Endothelial cell of umbilical vein (primary cell): ENCODE data around the gene TK1. TPM values are rescaled to one million over a fixed set of nuclear protein-coding genes. Genes with fewer than 3 reads are reported as not detected.

Experiments used
- BruUV-seq: library from RNA; stranded (reverse); fragments of 400-500 nt; replicated peaks from 2 replicates; lab custom pipeline; 2021; lab: Mats Ljungman, UMichigan
- CTCF ChIA-PET: fragments of 300-600, 350-600 bp; sonication (Branson Sonifier 250); formaldehyde crosslinking; loops from one replicate; lab custom pipeline; 2021; ENCODE audit warnings: antibody characterized with exemption, inconsistent platforms; lab: Charles Lee
- POLR2A ChIA-PET: fragments of 300-600, 350-600 bp; sonication (Branson Sonifier 250); formaldehyde crosslinking; loops from one replicate; lab custom pipeline; 2021; ENCODE audit warnings: antibody characterized with exemption, inconsistent platforms; lab: Charles Lee
- DNase-seq: peaks from one replicate; pipeline ENCODE4 v3.0.0-alpha.2; 2011; ENCODE audit warnings: low read depth, low spot score
- FAIRE-seq: peaks from 2 replicates; lab custom pipeline; 2011; peaks lifted over from hg19 to GRCh38; lab: Jason Lieb, UNC
- H2AFZ ChIP-seq: 2 replicates; pipeline ENCODE4 v1.6.0; 2012; ENCODE audit warnings: low read depth, low read length, control low read depth, inconsistent platforms
- H3K27ac ChIP-seq: 2 replicates; pipeline ENCODE4 v1.5.1; 2011; ENCODE audit warnings: low read depth, mild to moderate bottlenecking, control low read depth, low read length, moderate library complexity; ENCODE audit not compliant: insufficient read depth
- H3K27me3 ChIP-seq, 2 experiments: 2 replicates each; pipeline versions ENCODE4 v1.6.0 to v1.6.1; 2011; ENCODE audit warnings: low read length in 2 of 2, mixed read lengths in 1 of 2; ENCODE audit not compliant: control insufficient read depth in 2 of 2, insufficient read depth in 2 of 2
- H3K36me3 ChIP-seq, 2 experiments: 2 replicates in 1 of 2; 3 replicates in 1 of 2; pipeline ENCODE4 v1.5.1; 2011; ENCODE audit warnings: low read length in 2 of 2, mild to moderate bottlenecking in 1 of 2, moderate library complexity in 1 of 2; ENCODE audit not compliant: control insufficient read depth in 2 of 2, insufficient read depth in 2 of 2; ENCODE audit errors: extremely low read depth in 1 of 2
- H3K4me1 ChIP-seq: 3 replicates; pipeline ENCODE4 v1.5.1; 2011; ENCODE audit warnings: mild to moderate bottlenecking, low read length; ENCODE audit not compliant: control insufficient read depth, insufficient read depth; ENCODE audit errors: extremely low read depth
- H3K4me2 ChIP-seq: 2 replicates; pipeline ENCODE4 v1.6.1; 2011; ENCODE audit warnings: low read length, control low read depth, mixed read lengths; ENCODE audit not compliant: insufficient read depth
- H3K4me3 ChIP-seq, 3 experiments: fragments of 200-600 bp in 1 of 3; sonication (generic), shearing (Covaris generic) in 1 of 3; replicated peaks in 1 of 3; 2 replicates each; pipeline ENCODE4 v1.5.1; 2011 to 2016; ENCODE audit warnings: control low read depth in 3 of 3, low read length in 3 of 3, mild to moderate bottlenecking in 2 of 3, inconsistent platforms in 1 of 3, low read depth in 1 of 3, moderate library complexity in 1 of 3; ENCODE audit not compliant: insufficient read depth in 1 of 3
- H3K79me2 ChIP-seq: 2 replicates; pipeline ENCODE4 v1.6.0; 2012; ENCODE audit warnings: low read length, inconsistent platforms; ENCODE audit not compliant: control insufficient read depth, insufficient read depth
- H3K9ac ChIP-seq: replicated peaks from 2 replicates; pipeline ENCODE3; 2011; ENCODE audit warnings: low read length, control low read depth; ENCODE audit not compliant: insufficient read depth; ENCODE audit errors: extremely low read depth
- H3K9me1 ChIP-seq: replicated peaks from 3 replicates; pipeline ENCODE4 v1.6.0; 2011; ENCODE audit warnings: mild to moderate bottlenecking, low read length; ENCODE audit not compliant: control insufficient read depth, insufficient read depth; ENCODE audit errors: extremely low read depth
- H3K9me3 ChIP-seq: replicated peaks from 2 replicates; pipeline ENCODE4 v1.5.1; 2012; ENCODE audit warnings: low read length, inconsistent platforms; ENCODE audit not compliant: control insufficient read depth, insufficient read depth
- H4K20me1 ChIP-seq: replicated peaks from 2 replicates; pipeline ENCODE3; 2011; ENCODE audit warnings: mild to moderate bottlenecking, low read length; ENCODE audit not compliant: control insufficient read depth, insufficient read depth; ENCODE audit errors: extremely low read depth
- EZH2 ChIP-seq: IDR thresholded peaks from 2 replicates; pipeline ENCODE4 v1.6.1; 2012; ENCODE audit warnings: borderline replicate concordance, low read depth, mild to moderate bottlenecking, moderate library complexity, low read length, inconsistent platforms; ENCODE audit not compliant: severe bottlenecking
- FOS ChIP-seq: IDR thresholded peaks from 2 replicates; pipeline ENCODE4 v1.6.1; 2011; ENCODE audit warnings: mild to moderate bottlenecking, low read length, moderate library complexity, borderline replicate concordance; ENCODE audit not compliant: insufficient read depth
- GATA2 ChIP-seq: IDR thresholded peaks from 2 replicates; pipeline ENCODE4 v1.7.0; 2011; ENCODE audit warnings: low read depth, mild to moderate bottlenecking, moderate library complexity, mixed read lengths, low read length; ENCODE audit not compliant: insufficient read length, insufficient read depth
- JUN ChIP-seq: IDR thresholded peaks from 2 replicates; pipeline ENCODE4 v1.6.1; 2011; ENCODE audit warnings: borderline replicate concordance, low read depth; ENCODE audit not compliant: insufficient read length, insufficient read depth
- MAX ChIP-seq: IDR thresholded peaks from 2 replicates; pipeline ENCODE4 v1.6.1; 2011; ENCODE audit not compliant: insufficient read depth, insufficient read length
- MYC ChIP-seq: IDR thresholded peaks from one replicate; pipeline ENCODE4 v1.6.1; 2011; ENCODE audit warnings: mild to moderate bottlenecking, low read depth, low read length
- POLR2A ChIP-seq: IDR thresholded peaks from 2 replicates; pipeline ENCODE4 v1.6.1; 2012; ENCODE audit warnings: low read depth, mild to moderate bottlenecking, control low read depth, low read length
- POLR2AphosphoS5 ChIP-seq: IDR thresholded peaks from 2 replicates; pipeline ENCODE4 v1.6.1; 2012; ENCODE audit warnings: low read depth, mild to moderate bottlenecking, control low read depth, low read length, moderate library complexity; ENCODE audit not compliant: insufficient read depth
- dilution Hi-C: fragments of 300-500 bp; cut with MboI; formaldehyde crosslinking; loops from one replicate; pipeline ENCODE4 v1.15.0; 2019; ENCODE audit warnings: low sequenced_read_pairs; ENCODE audit not compliant: extremely low pct_ligation_motif_present
- intact Hi-C: fragments of 100-400 bp; cut with micrococcal nuclease; formaldehyde crosslinking; loops from one replicate; pipeline ENCODE4 v1.10.0; 2022
- polyA plus RNA-seq, 4 experiments: library from polyadenylated mRNA; depleted of rRNA in 3 of 4; stranded (reverse) in 3 of 4; unstranded in 1 of 4; fragments of >200 nt; gene quantifications; 2 replicates each; pipeline versions ENCODE4 v1.2.1 to v1.2.3, GENCODE V29; 2011 to 2012; ENCODE audit warnings: missing spikeins in 1 of 4
- total RNA-seq: library from RNA; stranded (reverse); gene quantifications from 2 replicates; pipeline ENCODE4 v1.2.3, GENCODE V29; 2021
- TF ChIP-seq, protein P1 (sequence below), 2 donors: IDR thresholded peaks; 1 replicate in 1 of 2; 2 replicates in 1 of 2; pipeline ENCODE4 v1.5.1; 2011; ENCODE audit warnings: low read length in 2 of 2, mild to moderate bottlenecking in 2 of 2, moderate library complexity in 2 of 2, control low read depth in 1 of 2, inconsistent platforms in 1 of 2, low read depth in 1 of 2; ENCODE audit not compliant: insufficient read depth in 1 of 2; ENCODE audit errors: extremely low read depth in 1 of 2

The TK1 gene
- total and polyA plus RNA-seq, 2 donors (not counting 3 experiments of a cell fraction or from before 2014, with no cell fraction given), result 111 to 159 TPM

DNA sequence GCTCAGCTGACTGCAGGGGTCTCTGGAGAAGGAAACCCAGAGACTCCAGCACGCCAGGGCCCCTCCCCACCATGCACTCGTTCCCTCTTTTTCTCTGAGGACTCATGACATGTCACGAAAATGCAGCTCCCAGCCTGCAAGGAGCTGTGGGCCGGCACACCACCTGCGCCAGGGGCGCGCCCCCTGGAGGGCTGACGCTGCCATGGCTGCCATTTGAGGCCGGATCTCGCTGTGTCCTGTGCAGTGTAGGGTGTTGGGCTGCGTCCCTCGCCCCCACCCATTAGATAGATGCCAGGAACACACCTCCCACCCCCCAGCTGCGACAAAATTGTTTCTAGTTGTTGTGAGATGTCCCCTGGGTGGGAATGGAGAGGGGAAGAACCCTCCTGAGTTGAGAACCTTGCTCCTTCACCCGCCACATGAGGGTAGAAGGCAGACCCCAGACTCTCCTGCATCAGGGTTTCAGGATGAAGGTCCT, 10.3 kb downstream of the TK1 start:
- Histone ChIP-seq H3K9ac (no peak overlapping the region), H3K4me2 (no peak overlapping the region), H3K79me2 (no peaks in the 10 kb centered on the region), H2AFZ (no peak overlapping the region), H3K4me1 (peaks cover 8% of the 10 kb centered on the region), H3K27me3 (no peaks in the 10 kb centered on the region), H3K36me3 (peaks cover 0 to 2% of the 10 kb centered on the region in 2 experiments), H3K9me1 (no peaks in the 10 kb centered on the region), H3K4me3 (no peak overlapping the region), H4K20me1 (no peaks in the 10 kb centered on the region), H3K9me3 (no peaks in the 10 kb centered on the region), H3K27ac (no peak overlapping the region)
- intact Hi-C loops (loop anchor here (1.0 to 5.0 kb wide), 3 partner anchors 64 to 159 kb away; no protein-coding TSS in a partner anchor), dilution Hi-C loops (no loop called here)
- DNase-seq, result peak; percentile 52
- CTCF ChIA-PET, result interaction anchor here (0.6 to 4.9 kb wide), 25 partner anchors 10 to 245 kb away, joined by 3 to 57 read pairs (median 5); partner anchors contain the start of genes AFMID, TK1 and TMC6
- POLR2A ChIA-PET, result interaction anchor here (0.8 kb wide), 1 partner anchor 9 kb away, joined by 3 read pairs; no protein-coding TSS in a partner anchor
- peak; percentile 38 for FAIRE-seq
- no TSS peak for BruUV-seq
- TF ChIP-seq MYC, result no peak
- peak; percentile 44 for TF ChIP-seq MAX
- TF ChIP-seq, protein P1, sequence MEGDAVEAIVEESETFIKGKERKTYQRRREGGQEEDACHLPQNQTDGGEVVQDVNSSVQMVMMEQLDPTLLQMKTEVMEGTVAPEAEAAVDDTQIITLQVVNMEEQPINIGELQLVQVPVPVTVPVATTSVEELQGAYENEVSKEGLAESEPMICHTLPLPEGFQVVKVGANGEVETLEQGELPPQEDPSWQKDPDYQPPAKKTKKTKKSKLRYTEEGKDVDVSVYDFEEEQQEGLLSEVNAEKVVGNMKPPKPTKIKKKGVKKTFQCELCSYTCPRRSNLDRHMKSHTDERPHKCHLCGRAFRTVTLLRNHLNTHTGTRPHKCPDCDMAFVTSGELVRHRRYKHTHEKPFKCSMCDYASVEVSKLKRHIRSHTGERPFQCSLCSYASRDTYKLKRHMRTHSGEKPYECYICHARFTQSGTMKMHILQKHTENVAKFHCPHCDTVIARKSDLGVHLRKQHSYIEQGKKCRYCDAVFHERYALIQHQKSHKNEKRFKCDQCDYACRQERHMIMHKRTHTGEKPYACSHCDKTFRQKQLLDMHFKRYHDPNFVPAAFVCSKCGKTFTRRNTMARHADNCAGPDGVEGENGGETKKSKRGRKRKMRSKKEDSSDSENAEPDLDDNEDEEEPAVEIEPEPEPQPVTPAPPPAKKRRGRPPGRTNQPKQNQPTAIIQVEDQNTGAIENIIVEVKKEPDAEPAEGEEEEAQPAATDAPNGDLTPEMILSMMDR (IDR thresholded peaks at IDR 0.05; ENCODE audit: extremely low read depth in 1 of 2, insufficient read depth in 1 of 2, low read depth in 1 of 2, low read length in 2 of 2), result peak; percentile 96 to 98

DNA sequence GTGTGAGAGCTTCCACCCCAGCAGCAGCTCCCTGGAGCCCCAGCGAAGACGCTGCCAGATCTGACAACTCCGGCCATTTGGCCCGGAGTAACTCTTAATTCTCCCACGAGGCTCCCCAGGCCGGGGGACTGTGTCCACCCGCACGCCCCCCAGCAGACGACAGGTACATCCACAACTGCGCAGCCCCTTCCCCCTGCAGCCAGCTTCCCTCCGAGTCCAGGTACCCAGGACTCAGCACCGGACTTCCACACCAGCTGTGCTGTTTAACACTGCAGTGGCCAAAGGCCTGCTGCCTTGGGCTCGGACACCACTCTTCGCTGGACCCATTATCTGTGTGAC, 11.2 kb downstream of the TK1 start:
- Histone ChIP-seq H4K20me1 (no peaks in the 10 kb centered on the region), H3K9me3 (no peaks in the 10 kb centered on the region), H3K27ac (no peak overlapping the region), H3K36me3 (peaks cover 0 to 6% of the 10 kb centered on the region in 2 experiments), H3K9me1 (no peaks in the 10 kb centered on the region), H3K4me3 (no peak overlapping the region), H3K79me2 (no peaks in the 10 kb centered on the region), H3K27me3 (no peaks in the 10 kb centered on the region), H3K4me2 (no peak overlapping the region), H3K9ac (no peak overlapping the region), H3K4me1 (peaks cover 8% of the 10 kb centered on the region), H2AFZ (no peak overlapping the region)
- dilution Hi-C loops, result no loop called here
- BruUV-seq, result no TSS peak
- intact Hi-C loops, result loop anchor here (5.0 kb wide), 1 partner anchor 158 kb away; no protein-coding TSS in a partner anchor
- TF ChIP-seq MYC (no peak), POLR2AphosphoS5 (no peak), FOS (no peak), MAX (no peak), POLR2A (no peak), GATA2 (no peak), JUN (no peak), EZH2 (no peak)
- TF ChIP-seq, protein P1 (IDR thresholded peaks at IDR 0.05; ENCODE audit: extremely low read depth in 1 of 2, insufficient read depth in 1 of 2, low read depth in 1 of 2, low read length in 2 of 2), result no peak
- FAIRE-seq (no peak), DNase-seq (no peak)
- ChIA-PET POLR2A (interaction anchor here (0.8 kb wide), 1 partner anchor 10 kb away, joined by 3 read pairs; no protein-coding TSS in a partner anchor), CTCF (interaction anchor here (0.7 to 4.9 kb wide), 18 partner anchors 10 to 91 kb away, joined by 3 to 57 read pairs (median 5); partner anchors contain the start of genes TK1 and TMC6)
